C4-2B (cell line): ENCODE results near the gene TYK2.

Source experiments
- CTCF ChIP-seq: fragments of 450-650 bp; conservative IDR thresholded peaks from 2 replicates; pipeline ENCODE4 v1.5.1; 2017; ENCODE audit warnings: mild to moderate bottlenecking
- ZFX ChIP-seq: fragments of 450-650 bp; IDR thresholded peaks from 2 replicates; pipeline ENCODE4 v1.6.1; 2017

GRCh38 chr19:10393137-10393536 is 12.8 kb upstream of the TYK2 start:
- TF ChIP-seq CTCF (no peak), ZFX (no peak)
